Astrocyte (in vitro differentiated cells and primary cell): Measurements from ENCODE around the gene AUTS2.

ENCODE experiments used
- EZH2 ChIP-seq: IDR thresholded peaks from 2 replicates; pipeline ENCODE4 v1.6.1; 2012; ENCODE audit warnings: mild to moderate bottlenecking, low read length, inconsistent platforms; ENCODE audit not compliant: insufficient read depth
- TF ChIP-seq, protein P1 (sequence below): IDR thresholded peaks from 2 replicates; pipeline ENCODE4 v1.5.1; 2011; ENCODE audit warnings: low read depth, mild to moderate bottlenecking, inconsistent platforms, low read length, moderate library complexity; ENCODE audit not compliant: insufficient read depth

DNA sequence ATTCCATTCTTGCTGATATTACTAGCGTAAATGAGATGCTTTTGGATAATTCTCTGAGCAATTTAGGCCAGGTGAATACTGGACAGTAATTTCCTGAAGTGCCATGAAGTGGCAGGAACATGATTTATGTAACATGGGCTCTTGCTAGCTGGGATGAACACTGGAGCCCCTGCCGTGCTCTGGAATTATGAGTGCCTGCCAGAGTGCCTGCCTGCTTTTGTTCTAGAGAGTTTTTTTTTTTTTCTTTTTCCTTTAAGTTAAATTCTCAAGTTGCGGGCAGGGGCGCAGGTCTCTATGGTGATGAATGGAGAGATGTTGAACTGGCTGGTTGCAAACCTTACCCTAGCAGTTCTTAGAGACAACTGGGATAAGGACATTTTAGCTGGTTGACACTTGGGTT is 165.9 kb downstream of the AUTS2 start:
- TF ChIP-seq, protein P1, sequence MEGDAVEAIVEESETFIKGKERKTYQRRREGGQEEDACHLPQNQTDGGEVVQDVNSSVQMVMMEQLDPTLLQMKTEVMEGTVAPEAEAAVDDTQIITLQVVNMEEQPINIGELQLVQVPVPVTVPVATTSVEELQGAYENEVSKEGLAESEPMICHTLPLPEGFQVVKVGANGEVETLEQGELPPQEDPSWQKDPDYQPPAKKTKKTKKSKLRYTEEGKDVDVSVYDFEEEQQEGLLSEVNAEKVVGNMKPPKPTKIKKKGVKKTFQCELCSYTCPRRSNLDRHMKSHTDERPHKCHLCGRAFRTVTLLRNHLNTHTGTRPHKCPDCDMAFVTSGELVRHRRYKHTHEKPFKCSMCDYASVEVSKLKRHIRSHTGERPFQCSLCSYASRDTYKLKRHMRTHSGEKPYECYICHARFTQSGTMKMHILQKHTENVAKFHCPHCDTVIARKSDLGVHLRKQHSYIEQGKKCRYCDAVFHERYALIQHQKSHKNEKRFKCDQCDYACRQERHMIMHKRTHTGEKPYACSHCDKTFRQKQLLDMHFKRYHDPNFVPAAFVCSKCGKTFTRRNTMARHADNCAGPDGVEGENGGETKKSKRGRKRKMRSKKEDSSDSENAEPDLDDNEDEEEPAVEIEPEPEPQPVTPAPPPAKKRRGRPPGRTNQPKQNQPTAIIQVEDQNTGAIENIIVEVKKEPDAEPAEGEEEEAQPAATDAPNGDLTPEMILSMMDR: no peak
- no peak for TF ChIP-seq EZH2
